ENCODE data around the gene CCDC69.

- TF ChIP-seq CTCF (IDR thresholded peaks at IDR 0.05) (no peak), POLR2AphosphoS5 (IDR thresholded peaks at IDR 0.05) (no peak), EP300 (IDR thresholded peaks at IDR 0.05) (no peak), POLR2A (IDR thresholded peaks at IDR 0.05; ENCODE audit: low read depth) (no peak)
Observed at GRCh38 chr5:151139015-151139414, 84.9 kb downstream of the CCDC69 start.

All from esophagus muscularis mucosa (tissue), 4 donors.